HG03565 (cell line): ENCODE data around the gene SERGEF.
"Not testable (repeated sequence)": the region's sequence is repeated elsewhere in the genome, so short reads cannot be mapped to it uniquely, and the experiment has no call there.

Experiments used
- ATAC-seq: cut with Tn5 transposase; IDR thresholded peaks from one replicate; pipeline ENCODE4 v1.9.1; 2021; ENCODE audit warnings: mild to moderate bottlenecking, moderate library complexity; ENCODE audit not compliant: unreplicated experiment

Gene SERGEF

DNA sequence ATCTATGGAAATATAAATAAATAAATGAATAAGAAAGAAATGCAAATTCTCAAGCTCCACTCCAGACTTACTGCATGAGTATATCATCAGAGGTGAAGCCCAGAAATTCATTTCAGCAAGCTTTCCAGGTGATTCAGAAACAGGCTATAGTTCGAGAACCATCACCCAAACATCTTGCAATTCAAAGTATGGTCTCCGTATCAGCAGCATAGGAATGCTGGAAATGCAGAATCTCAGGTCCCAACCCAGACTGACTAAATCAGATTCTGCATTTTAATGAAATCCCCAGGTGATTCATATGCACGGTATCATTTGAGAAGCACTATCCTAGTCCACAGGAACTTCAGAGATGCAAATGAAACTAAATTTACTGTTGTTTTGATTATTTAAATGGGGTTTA is 95.3 kb downstream of the SERGEF start:
- no peak for ATAC-seq

DNA sequence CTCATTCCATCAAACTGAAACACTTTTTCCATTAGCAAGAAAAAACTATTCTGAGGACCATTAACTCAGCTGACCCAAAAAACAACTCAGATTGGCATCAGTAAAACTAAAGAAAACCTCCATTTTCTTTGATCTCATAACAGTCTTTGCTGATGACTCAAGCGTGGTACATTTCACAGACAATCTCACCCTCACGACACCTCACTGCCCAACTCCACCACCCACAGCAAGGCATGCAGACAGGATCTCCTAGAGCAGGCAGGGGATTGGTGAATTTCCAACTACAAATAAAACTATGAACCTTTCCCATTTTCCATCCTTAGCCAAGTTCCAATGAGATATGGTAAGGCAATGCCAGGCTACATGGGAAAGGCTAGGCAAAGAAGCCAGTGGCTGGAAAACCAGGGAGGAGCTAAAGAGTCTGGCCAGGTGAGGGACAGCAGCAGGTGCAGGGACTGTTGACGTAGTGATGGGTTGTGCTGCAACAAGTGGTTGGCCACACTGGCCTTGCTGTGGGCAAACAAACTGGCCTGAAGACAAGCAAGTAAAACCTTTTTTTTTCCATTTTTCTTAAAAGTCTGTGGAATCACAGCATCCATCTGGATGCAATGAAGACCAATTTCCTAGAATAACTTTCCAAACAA is 97.2 kb downstream of the SERGEF start:
- no peak for ATAC-seq

DNA sequence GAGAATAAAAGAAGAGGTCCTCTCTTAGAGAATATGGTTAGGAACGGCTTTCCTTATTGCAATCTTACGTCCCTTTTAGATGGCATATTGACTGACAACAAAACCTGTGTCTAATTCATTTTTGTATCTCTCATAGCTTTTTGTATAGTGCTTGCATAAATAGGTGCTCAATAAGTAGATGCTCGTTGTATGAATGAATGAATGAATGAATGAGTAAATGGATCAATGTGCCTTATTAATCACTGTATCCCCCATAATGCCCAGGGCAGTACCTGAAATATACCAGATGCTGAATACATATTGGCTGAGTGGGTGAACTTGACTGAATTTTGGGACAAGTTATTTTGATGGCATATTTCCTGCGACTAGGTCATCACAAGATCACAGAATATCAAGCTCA is 97.9 kb downstream of the SERGEF start:
- no peak for ATAC-seq

DNA sequence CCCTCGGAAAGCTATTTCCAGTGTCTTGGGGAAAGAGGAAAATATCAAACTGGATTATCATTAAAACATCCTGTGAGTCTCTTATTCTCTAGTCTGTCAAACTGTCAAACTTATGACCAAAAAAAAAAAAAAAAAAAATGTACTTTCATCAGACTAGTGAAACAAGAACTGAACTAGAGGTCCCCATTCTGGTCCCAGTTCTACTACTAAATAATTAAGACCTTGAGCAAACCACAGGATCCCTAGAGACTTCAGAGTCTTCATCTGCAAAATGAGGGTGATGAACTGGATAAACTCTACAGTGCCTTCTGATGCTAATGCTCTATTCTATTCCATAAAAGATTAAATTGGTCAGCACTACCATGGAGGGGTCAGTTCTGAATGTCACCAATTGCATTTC is 105.8 kb downstream of the SERGEF start:
- no peak for ATAC-seq

DNA sequence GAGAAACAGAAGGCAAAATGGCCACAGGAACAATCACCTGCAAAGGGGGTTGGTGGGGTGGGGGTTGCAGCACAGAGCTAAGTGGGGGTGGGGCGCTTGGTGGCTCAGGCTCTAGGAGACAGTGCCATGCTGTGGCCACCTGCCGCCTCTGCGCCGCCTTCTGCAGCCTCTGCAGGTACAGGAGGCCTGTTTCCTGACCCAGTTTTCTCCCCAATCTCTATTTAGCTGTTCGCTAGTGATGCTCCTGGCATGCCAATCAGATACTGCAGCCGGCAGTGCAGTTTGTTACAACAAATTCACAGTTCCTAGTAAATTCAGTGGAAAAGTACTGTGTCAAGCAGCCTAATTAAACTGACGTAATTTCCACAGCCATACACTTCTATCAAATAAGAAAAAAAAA is 106.4 kb downstream of the SERGEF start:
- no peak for ATAC-seq

DNA sequence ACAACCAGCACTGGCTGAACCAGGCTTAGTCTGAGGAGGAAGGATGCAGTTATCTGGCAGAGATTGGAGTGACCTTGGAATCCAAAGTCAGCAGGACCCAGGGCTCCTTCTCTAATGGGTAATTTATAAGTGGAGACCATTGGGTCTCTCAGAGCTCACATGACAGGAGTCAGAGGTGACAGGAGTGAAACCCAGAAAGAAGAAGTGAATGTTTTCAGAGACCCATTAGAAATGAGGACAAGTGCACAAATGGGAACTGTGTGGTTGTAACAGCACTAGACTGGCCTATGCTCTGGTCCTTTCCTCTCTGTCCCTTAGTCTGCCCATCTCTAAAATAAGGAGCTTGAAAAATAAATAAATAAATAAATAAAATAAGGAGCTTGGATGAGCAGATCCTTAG is 107.4 kb downstream of the SERGEF start:
- peak; percentile 80 for ATAC-seq

DNA sequence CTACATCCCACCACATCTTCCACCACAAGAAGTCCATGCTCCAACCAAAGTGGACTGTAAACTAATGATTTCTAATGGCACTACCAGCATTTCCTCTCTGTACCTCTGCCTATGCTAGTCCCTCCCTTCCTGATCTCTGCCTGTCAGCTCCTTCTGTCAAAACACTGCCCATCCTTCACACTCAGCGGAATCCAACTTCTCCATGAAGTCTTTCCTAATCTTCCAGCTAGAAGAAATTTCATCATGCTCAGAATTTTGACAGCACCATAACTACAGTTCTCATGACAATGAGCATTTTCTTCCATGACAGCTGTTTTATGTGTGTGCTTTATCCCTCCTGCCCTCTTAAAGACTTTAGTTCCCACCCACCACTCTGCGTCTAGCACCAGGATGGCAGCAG is 111.4 kb downstream of the SERGEF start:
- ATAC-seq = no peak

DNA sequence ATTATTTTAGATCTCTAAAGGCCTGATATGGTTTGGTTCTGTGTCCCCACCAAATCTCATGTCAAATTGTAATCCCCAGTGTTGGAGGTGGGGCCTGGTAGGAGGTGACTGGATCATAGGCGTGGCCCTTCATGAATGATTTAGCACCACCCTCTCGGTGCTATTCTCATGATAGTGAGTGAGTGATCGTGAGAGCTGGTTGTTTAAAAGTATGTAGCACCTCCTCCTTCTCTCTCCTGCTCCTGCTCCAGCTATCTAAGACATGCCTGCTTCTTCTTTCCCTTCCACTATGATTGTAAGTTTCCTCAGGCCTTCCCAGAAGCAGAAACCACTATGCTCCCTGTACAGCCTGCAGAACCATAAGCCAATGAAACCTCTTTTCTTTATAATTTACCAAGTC is 114.1 kb downstream of the SERGEF start:
- no peak for ATAC-seq

DNA sequence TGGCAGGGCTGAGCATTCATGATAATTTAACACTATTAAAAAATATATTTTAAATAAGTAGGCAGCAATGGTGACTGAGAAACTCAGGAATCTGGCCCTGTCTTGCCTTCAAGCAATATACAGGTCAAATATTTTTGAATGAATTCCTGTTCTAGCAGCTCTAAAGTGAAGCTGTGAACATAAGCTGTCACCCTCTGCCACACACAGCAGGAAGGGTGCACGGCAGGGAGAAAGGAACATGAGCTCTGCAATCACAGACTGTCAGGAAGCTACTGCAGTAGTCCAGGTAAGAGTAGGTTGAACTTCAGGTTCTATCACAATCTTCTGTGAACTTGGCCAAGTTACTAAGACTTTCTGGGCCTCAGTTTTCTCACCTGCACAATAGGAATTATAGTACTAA is 114.8 kb downstream of the SERGEF start:
- no peak for ATAC-seq

DNA sequence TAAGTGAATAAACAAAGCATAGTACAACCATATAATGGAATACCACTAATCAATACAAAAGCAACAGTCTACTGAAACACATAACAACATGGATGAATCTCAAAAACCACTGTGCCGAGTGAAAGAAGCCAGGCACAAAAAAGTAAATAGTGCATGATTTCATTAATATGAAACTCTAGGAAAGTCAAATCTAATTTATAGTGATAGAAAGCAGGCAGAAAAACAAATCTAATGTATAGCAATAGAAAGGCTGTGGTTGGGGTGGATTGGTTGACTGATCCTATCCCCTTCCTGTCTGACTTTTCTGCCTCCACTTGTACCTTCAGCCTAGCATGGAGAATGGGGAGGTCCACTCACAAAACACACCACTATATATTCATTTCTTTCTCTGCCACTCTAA is 115.4 kb downstream of the SERGEF start:
- no peak for ATAC-seq

DNA sequence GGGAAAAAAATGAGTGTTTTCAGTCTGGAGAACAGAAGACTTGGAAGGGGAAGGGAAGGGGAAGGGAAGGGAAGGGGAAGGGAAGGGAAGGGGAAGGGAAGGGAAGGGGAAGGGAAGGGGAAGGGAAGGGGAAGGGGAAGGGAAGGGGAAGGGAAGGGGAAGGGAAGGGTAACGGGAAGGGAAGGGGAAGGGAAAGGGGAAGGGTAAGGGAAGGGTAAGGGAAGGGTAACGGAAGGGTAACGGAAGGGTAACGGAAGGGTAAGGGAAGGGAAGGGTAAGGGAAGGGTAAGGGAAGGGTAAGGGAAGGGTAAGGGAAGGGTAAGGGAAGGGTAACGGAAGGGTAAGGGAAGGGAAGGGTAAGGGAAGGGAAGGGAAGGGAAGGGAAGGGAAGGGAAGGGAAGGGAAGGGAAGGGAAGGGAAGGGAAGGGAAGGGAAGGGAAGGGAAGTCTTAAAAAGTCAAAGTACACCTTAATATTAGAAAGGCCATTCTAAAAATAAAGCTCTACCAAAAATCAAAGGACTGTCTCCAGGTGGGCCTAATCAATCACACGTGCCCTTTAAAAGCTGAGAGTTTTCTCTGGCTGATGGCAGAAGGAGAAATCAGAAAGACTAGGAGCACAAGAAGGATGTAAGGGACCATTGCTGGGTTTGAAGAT is 116.2 kb downstream of the SERGEF start:
- not testable (repeated sequence) for ATAC-seq

DNA sequence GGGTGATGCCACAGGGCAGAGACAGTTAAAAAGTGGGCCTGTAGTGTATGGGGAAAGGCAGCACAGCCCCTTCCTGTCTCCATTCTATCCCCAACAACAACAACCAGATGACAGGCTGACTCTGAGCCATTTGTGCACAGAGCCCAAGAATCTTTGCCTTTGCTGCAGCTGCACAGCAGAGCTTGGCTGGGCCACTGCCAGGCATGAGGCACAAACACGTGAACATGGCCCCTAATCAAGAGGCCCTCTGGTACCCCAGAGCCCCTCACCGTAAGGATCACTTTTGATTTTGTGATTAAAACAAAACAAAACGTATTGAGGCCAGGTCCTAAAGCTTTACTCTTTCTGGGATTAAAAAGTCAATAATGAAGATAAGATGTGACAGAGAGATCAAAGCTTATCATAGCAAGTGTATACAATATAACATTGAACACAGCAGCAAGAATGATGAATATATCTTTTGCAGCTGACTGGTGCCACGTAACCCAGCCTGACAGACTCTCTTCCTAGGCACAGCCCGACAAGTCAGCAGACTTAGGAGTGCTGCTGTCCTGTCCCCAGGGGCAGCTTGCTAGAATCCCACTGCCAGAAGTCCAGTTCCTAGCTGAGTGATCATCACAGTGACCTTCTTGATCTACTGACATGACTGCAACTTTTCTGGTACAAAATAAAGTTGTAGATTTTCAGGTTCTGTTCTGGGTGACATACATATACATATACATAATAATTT is 117.8 kb downstream of the SERGEF start:
- no peak for ATAC-seq

DNA sequence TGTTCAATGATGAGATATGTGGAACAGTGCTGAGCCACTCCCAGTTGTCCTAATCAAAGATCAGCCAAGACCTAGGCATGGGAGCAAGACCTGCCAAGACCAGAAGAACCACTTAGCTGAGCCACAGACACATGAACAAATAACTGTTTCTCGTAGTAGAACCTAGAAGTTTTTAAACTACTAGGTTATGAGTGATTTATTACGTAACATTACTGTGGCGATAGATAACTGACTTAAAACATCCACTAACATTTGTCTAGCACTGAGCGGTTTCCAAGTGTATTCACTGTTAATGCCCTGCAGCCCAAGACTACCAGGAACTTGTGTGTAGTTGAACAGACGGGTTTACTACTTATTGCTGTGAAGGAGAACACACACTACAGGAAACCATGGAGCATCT is 120.4 kb downstream of the SERGEF start:
- ATAC-seq = no peak

DNA sequence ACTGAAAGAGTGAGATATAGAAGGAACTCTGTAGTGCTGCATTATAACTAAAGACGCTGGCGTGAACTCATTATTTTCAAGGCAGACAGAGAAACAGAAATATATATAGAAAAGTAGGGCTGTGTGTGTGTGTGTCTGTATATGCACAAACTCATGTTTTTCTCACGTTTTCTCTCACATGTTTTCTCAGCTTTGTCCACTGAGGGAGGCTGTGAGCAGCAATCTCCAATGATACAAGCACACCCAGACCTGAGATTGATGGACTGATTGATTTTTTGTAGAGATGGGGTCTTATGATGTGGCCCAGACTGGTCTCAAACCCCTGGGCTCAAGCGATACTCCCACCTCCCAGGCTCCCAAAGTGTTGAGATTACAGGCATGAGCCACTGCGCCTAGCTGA is 122.5 kb downstream of the SERGEF start:
- ATAC-seq = no peak

DNA sequence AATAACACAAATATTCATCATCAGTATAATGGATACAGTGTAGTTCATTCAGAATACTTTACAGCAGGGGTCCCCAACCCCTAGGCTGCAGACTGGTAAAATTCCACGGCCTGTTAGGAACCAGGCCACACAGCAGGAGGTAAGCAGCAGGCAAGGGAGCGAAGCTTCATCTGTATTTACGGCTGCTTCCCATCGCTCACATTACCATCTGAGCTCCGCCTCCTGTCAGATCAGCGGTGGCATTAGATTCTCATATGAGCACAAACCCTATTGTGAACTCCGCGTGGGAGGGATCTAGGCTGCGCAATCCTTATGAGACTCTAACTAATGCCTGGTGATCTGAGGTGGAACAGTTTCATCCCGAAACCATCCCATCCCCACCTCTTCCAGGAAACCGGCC is 125.1 kb downstream of the SERGEF start:
- no peak for ATAC-seq

DNA sequence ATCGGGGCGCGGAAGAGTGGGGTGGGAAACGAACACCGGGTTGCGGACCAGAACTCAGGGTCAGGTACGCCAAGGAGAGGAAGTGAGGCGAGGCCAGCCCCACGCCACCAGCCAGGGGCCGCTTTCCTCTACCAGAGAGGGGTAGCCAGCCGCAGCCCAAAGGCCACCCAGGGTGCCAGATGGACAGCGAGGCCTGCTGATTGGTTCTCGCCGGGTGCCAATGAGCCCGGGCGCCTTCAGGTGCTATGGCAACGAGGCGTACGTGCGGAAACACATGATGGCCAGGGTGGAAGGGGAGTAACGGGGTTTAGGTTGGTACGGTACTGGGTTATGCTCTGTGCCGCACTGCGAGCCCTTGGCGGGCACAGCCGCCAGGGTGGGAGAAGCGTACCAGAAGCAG is 128.9 kb downstream of the SERGEF start:
- ATAC-seq = no peak

DNA sequence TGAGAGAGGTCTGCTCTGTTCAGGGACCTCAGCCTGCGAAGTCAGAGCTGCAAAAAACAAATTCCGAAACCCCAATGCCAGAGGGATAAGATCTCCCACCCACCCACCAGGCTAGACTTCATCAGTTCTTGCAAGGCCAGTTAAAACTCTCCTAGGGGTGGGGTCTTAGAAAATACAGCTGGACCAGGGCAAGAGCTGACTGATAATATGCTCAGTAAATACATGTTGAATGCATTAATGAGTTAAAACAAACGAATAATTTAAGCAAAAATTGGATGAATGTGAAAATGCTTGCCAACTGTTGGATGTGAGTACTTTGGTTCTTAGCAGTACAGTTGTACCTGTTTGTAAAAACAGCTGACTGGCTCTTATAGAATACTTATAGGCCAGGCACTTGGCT is 129.8 kb downstream of the SERGEF start:
- no peak for ATAC-seq

DNA sequence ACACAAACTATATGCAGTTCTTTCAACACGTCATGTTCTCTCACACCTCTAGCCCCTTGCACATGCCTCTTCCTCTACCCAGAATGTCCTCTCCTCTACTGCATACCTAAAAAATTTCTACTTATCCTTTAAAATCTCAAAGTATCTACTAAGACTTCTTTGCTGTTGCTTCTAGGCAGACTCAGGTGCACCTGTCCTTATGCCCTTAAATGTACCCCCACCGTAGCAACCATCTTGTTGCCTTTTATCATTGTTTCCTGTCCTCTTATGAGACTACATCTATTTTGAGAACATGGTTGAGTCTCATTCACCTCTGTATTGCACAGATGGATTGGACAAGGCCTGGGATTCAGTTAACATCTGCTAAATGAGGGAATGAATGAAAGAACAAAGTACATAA is 134.1 kb downstream of the SERGEF start:
- ATAC-seq = no peak

DNA sequence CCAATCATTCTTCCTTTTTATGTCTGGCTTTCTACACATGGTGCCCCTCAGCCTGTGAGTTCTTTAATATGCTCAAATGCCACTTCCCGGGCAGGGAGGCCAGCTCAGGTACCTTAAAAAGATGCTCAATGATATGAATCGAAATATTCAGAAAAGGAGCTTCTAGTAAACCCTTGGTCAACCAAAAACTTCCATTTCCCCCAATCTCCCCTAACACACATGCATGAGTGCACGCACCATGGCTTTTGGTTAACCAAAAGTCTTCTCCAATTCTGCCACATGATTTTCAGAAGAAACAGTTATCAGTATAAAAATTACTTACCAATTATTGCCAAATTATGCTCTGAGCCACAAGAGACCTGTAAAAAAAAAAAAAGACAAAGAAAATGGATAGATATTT is 135.0 kb downstream of the SERGEF start:
- no peak for ATAC-seq

DNA sequence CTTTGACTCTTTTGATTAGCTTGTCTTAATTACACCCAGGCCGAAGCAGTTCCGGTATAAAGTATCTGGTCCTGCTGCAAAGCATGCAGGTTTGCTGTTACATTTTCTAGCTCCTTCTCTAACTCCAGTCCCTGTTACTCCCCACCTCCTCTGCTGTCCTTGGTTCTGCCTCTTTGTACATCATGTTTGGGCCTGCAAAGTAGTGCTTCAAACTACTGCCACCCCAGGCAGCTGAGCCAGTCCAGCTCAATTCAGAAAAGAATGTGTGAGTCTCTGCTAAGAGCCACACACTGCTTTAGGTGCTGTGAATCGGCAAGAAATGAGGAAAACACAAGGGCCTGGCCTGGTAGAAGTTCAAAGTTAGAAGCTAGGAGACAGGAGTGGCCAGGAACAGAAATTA is 136.0 kb downstream of the SERGEF start:
- no peak for ATAC-seq

DNA sequence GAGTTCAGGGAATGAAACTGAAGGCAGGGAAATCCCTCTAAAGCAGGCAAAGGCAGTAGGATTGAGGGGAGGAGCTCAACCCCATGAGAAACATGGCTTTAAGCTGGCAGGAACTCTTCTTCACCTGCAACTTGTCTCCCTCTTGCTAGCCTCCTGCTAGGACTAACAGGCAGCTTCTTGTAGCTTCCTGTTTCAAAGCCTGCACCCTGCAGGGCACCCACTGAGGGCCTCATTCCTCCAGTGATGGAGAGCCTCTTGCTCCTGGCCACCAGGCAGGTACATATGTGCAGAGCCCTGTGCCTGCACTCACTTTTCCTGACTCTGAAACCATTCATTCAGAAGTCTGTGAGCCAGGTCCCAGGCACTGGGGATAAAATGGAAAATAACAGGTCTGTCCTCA is 137.0 kb downstream of the SERGEF start:
- no peak for ATAC-seq

DNA sequence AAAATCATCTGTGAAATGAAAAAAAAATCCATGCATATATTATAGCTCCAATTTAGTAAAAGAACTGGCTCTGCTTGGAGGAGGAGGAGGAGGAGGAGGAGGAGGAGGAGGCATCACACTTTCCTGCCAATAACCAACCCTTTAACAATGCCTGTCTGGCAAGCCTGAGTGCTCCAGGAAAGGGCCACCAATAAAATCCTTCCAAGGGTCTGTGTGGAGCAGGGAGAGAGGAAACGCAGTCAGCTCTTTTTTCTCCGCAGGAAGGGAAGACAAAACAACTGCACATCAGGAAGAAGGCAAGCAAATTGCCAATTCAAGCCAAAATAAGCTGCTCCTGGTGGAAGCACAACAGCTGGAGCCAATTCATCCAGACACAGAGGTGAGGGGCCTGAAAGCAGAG is 139.3 kb downstream of the SERGEF start:
- ATAC-seq = no peak
